Naive B cell (primary cell): Measurements from ENCODE around the gene BRD3OS. TPM values are rescaled to one million over a fixed set of nuclear protein-coding genes. Genes with fewer than 3 reads are reported as not detected.

Source experiments
- ATAC-seq, 2 donors: fragments of 150-1000 bp; cut with Tn5 transposase; 2 replicates each; pipeline ENCODE4 v1.10.0; 2021; ENCODE audit warnings: low read depth in 2 of 2, mild to moderate bottlenecking in 2 of 2, moderate library complexity in 2 of 2
- DNase-seq: peaks from one replicate; pipeline ENCODE4 v3.0.0; 2022
- H3K27ac Mint-ChIP-seq, 6 donors: one replicate each; pipeline ENCODE4 v1.8.0; 2020 to 2022; ENCODE audit warnings: mild to moderate bottlenecking in 6 of 6, mixed read lengths in 6 of 6, moderate library complexity in 5 of 6, inconsistent platforms in 2 of 6
- H3K27me3 Mint-ChIP-seq, 3 donors: one replicate each; pipeline ENCODE4 v1.8.0; 2021 to 2022; ENCODE audit warnings: mixed read lengths in 3 of 3, mild to moderate bottlenecking in 1 of 3
- H3K36me3 Mint-ChIP-seq, 2 donors: one replicate each; pipeline ENCODE4 v1.8.0; 2020 to 2022; ENCODE audit warnings: mixed read lengths in 2 of 2, inconsistent platforms in 1 of 2, mild to moderate bottlenecking in 1 of 2
- H3K4me1 Mint-ChIP-seq, 3 donors: one replicate each; pipeline ENCODE4 v1.8.0; 2020 to 2022; ENCODE audit warnings: mixed read lengths in 3 of 3, inconsistent platforms in 1 of 3, mild to moderate bottlenecking in 1 of 3, moderate library complexity in 1 of 3
- H3K4me3 Mint-ChIP-seq, 8 donors: one replicate each; pipeline ENCODE4 v1.8.0; 2020 to 2022; ENCODE audit warnings: mild to moderate bottlenecking in 8 of 8, mixed read lengths in 8 of 8, moderate library complexity in 8 of 8, inconsistent platforms in 2 of 8
- H3K9me3 Mint-ChIP-seq, 7 donors: one replicate each; pipeline ENCODE4 v1.8.0; 2020 to 2022; ENCODE audit warnings: mixed read lengths in 7 of 7, mild to moderate bottlenecking in 5 of 7, inconsistent platforms in 2 of 7, moderate library complexity in 1 of 7
- polyA plus RNA-seq, 6 donors: library from polyadenylated mRNA; unstranded; fragments of 300-500 nt; fragmentation: Illumina TruSeq; gene quantifications; one replicate each; pipeline ENCODE4 v1.2.3, GENCODE V29; 2021; ENCODE audit warnings: low read depth in 6 of 6

BRD3OS gene
- polyA plus RNA-seq, 6 donors from 2014 or later = 31.3 to 45.1 (median 35.9) TPM

GRCh38 chr9:134047868-134048581, 22.7 kb downstream of the BRD3OS start:
- DNase-seq (no peak), ATAC-seq (no peak)
- Mint-ChIP-seq H3K36me3 (peaks cover 7 to 16% of the 10 kb centered on the region in 2 donors), H3K9me3 (no peaks in the 10 kb centered on the region), H3K4me3 (no peak overlapping the region), H3K27ac (no peak overlapping the region), H3K27me3 (no peaks in the 10 kb centered on the region), H3K4me1 (peaks cover 0 to 7% (median 6%) of the 10 kb centered on the region in 3 donors)

DNA sequence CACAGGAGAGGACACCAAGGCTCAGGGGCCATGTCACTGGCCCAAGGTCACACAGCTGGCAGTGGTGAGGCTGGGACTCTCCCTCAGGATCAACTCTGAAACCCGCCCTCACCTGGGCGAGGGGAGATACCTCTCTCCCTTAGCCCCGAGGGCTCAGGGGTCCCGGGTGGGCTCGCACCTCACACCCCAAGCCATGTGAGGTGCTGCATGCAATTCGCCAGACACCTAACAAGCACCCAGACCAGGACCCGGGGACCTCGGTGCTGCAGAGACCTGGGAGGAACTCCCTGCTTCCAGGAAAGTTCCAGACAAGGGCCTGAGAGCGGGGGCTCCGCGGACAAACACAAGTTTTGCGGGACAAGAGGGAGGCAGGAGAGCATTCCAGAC, 23.3 kb downstream of the BRD3OS start:
- peaks cover 0 to 7% (median 6%) of the 10 kb centered on the region in 3 donors for H3K4me1 Mint-ChIP-seq
- peaks cover 7 to 16% of the 10 kb centered on the region in 2 donors for H3K36me3 Mint-ChIP-seq
- H3K4me3 Mint-ChIP-seq = no peak overlapping the region
- ATAC-seq (no peak), DNase-seq (no peak)
- H3K9me3 Mint-ChIP-seq = no peaks in the 10 kb centered on the region
- H3K27ac Mint-ChIP-seq = no peak overlapping the region
- no peaks in the 10 kb centered on the region for H3K27me3 Mint-ChIP-seq

- no peak overlapping the region for H3K27ac Mint-ChIP-seq
- no peak for ATAC-seq
- DNase-seq = no peak
- peaks cover 0 to 7% (median 6%) of the 10 kb centered on the region in 3 donors for H3K4me1 Mint-ChIP-seq
- no peaks in the 10 kb centered on the region for H3K27me3 Mint-ChIP-seq
- H3K9me3 Mint-ChIP-seq = no peaks in the 10 kb centered on the region
- H3K4me3 Mint-ChIP-seq = peak overlapping the region in 1 of 8 donors; percentile 26
- H3K36me3 Mint-ChIP-seq = peaks cover 7 to 12% of the 10 kb centered on the region in 2 donors
These were observed 24.0 kb downstream of the BRD3OS start for GRCh38 chr9:134049236-134049635.

DNA sequence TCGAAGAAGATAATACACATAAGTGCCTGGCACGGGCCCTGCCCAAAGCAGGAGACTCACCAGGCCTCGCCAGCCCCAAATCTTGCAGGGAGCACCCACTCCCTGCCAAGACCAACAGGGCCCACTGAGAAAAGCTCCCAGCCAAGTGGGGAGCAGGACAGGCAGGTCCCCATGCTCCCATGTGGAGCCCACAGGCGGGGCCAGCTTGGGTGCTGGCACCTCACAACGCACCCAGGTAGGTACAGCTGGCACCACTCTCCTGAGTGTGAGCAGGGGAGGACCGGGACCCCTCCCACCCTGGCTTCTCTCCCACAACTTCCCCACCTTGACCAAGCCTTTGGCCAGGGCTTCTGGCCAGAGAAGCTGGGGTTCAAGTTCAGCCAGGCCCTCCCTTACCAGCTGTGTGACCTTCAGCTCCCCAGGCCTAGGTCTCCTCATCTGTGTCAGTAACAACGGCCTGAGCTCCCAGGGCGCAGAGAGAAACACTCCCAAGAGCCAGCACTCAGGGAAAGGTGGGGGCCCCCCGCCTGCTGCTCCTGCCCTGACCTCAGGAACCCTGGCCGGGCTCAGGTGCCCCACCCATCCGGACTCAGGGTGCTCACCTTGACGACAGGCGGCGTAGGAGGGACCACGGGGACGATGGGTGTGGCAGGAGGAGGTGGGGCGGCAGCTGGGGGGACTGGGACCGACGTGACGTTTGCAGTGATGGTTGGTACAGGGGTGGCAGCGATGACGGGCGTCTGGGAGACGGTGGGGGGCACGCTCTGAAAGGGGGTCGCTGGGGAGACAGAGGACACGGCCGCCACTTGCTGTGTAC, 24.7 kb downstream of the BRD3OS start:
- no peak for ATAC-seq
- no peak overlapping the region for H3K4me3 Mint-ChIP-seq
- peaks cover 2 to 7% (median 6%) of the 10 kb centered on the region in 3 donors for H3K4me1 Mint-ChIP-seq
- no peak overlapping the region for H3K27ac Mint-ChIP-seq
- H3K27me3 Mint-ChIP-seq = no peaks in the 10 kb centered on the region
- no peak for DNase-seq
- no peaks in the 10 kb centered on the region for H3K9me3 Mint-ChIP-seq
- H3K36me3 Mint-ChIP-seq = peaks cover 7 to 12% of the 10 kb centered on the region in 2 donors

GRCh38 chr9:134050726-134051125, 25.4 kb downstream of the BRD3OS start:
- H3K27ac Mint-ChIP-seq = no peak overlapping the region
- DNase-seq = no peak
- no peak overlapping the region for H3K4me3 Mint-ChIP-seq
- peaks cover 4 to 7% (median 6%) of the 10 kb centered on the region in 3 donors for H3K4me1 Mint-ChIP-seq
- H3K9me3 Mint-ChIP-seq = no peaks in the 10 kb centered on the region
- no peaks in the 10 kb centered on the region for H3K27me3 Mint-ChIP-seq
- ATAC-seq = no peak
- peaks cover 7 to 12% of the 10 kb centered on the region in 2 donors for H3K36me3 Mint-ChIP-seq

- H3K36me3 Mint-ChIP-seq = peaks cover 7 to 12% of the 10 kb centered on the region in 2 donors
- DNase-seq = no peak
- ATAC-seq = no peak
These were observed 26.0 kb downstream of the BRD3OS start for GRCh38 chr9:134051319-134051718.

DNA sequence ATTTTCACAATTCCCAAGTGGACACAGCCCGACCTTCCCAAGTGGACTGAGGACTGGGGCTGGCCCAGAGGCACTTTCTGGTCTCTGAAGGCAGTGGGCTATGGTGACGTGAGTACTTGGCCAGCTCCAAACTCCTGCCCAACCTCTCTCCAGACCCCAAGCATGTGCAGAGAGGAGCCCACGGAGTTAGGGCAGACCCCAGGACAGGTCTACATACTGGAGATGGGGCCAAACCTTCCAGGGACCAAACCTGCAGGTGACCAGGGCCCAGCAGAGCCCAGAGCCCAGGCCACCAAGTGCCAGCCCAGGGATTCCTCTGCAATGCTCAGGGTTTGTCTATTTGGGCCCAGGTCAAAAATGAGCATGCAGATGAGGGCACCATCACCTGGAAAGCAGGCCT, 27.2 kb downstream of the BRD3OS start:
- no peak overlapping the region for H3K4me3 Mint-ChIP-seq
- peaks cover 7 to 12% of the 10 kb centered on the region in 2 donors for H3K36me3 Mint-ChIP-seq
- DNase-seq = no peak

More at GRCh38 chr9:134051319-134051718, 26.0 kb downstream of the BRD3OS start:
- H3K9me3 Mint-ChIP-seq = no peaks in the 10 kb centered on the region
- H3K4me3 Mint-ChIP-seq = no peak overlapping the region
- no peaks in the 10 kb centered on the region for H3K27me3 Mint-ChIP-seq
- H3K4me1 Mint-ChIP-seq = peaks cover 6 to 11% (median 7%) of the 10 kb centered on the region in 3 donors
- H3K27ac Mint-ChIP-seq = no peak overlapping the region

DNA sequence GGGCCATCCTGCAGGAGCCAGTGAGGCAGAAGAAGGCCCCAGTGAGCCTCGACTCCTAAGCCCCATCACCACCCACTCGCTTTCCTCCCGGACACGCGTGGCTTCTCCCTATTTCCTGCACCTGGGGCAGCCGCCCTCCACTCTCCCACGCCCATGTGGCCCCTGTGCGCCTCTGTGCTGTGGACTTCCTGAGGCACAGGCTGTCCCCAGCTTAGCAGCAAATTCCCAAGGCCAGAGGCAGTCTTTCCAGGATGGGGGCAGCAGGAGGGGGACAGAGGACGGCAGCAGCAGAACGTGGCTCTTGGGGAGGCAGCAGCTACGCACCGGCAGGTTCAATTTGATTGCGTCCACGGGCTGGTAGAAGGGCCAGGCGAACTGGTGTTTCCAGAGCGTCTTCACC, 27.7 kb downstream of the BRD3OS start:
- Mint-ChIP-seq H3K27me3 (no peaks in the 10 kb centered on the region), H3K4me3 (no peak overlapping the region), H3K36me3 (peaks cover 7 to 12% of the 10 kb centered on the region in 2 donors), H3K4me1 (peaks cover 7 to 23% (median 14%) of the 10 kb centered on the region in 3 donors), H3K9me3 (no peaks in the 10 kb centered on the region), H3K27ac (no peak overlapping the region)
- DNase-seq (no peak), ATAC-seq (no peak)

More for the DNA sequence above, 27.2 kb downstream of the BRD3OS start:
- Mint-ChIP-seq H3K27me3 (no peaks in the 10 kb centered on the region), H3K27ac (no peak overlapping the region), H3K4me1 (peaks cover 7 to 23% (median 14%) of the 10 kb centered on the region in 3 donors), H3K9me3 (no peaks in the 10 kb centered on the region)
- no peak for ATAC-seq

DNA sequence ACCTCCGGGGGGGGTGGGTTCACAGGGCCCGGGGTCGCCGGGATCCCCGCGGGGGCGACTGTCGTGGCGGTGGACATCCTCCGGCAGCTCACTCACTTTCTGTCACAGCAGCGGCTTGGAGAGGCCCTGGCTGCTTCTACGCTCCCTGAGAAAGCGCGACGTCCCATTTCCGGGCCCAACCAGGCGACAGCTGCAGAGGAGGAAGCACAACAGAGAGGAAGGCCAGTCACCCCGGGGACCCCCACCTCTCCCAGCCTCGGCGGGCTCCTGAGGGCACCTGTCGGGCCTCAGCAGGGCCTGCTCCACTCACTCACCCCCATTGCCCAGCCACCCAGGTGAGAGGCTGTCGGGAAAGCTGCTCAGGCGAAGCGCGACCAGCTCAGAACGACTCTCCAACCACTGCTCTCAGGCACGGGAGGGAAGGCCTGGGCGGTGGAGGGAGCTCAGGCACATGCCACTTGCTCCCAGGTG, 28.2 kb downstream of the BRD3OS start:
- ATAC-seq (no peak), DNase-seq (no peak)
- Mint-ChIP-seq H3K27me3 (no peaks in the 10 kb centered on the region), H3K9me3 (no peaks in the 10 kb centered on the region), H3K4me3 (no peak overlapping the region), H3K4me1 (peaks cover 10 to 27% (median 16%) of the 10 kb centered on the region in 3 donors), H3K36me3 (peaks cover 7 to 12% of the 10 kb centered on the region in 2 donors), H3K27ac (no peak overlapping the region)

- H3K27ac Mint-ChIP-seq = no peak overlapping the region
These were observed 28.9 kb downstream of the BRD3OS start for GRCh38 chr9:134053941-134054761.

GRCh38 chr9:134054891-134055811, 29.9 kb downstream of the BRD3OS start:
- Mint-ChIP-seq H3K4me3 (no peak overlapping the region), H3K36me3 (peaks cover 7 to 12% of the 10 kb centered on the region in 2 donors), H3K27me3 (no peaks in the 10 kb centered on the region), H3K4me1 (peaks cover 23 to 44% (median 31%) of the 10 kb centered on the region in 3 donors), H3K9me3 (no peaks in the 10 kb centered on the region), H3K27ac (no peak overlapping the region)
- DNase-seq = no peak
- ATAC-seq = no peak

More at GRCh38 chr9:134053941-134054761, 28.9 kb downstream of the BRD3OS start:
- ATAC-seq (no peak), DNase-seq (no peak)
- Mint-ChIP-seq H3K9me3 (no peaks in the 10 kb centered on the region), H3K36me3 (peaks cover 7 to 12% of the 10 kb centered on the region in 2 donors), H3K4me1 (peaks cover 15 to 34% (median 23%) of the 10 kb centered on the region in 3 donors), H3K4me3 (no peak overlapping the region), H3K27me3 (no peaks in the 10 kb centered on the region)

DNA sequence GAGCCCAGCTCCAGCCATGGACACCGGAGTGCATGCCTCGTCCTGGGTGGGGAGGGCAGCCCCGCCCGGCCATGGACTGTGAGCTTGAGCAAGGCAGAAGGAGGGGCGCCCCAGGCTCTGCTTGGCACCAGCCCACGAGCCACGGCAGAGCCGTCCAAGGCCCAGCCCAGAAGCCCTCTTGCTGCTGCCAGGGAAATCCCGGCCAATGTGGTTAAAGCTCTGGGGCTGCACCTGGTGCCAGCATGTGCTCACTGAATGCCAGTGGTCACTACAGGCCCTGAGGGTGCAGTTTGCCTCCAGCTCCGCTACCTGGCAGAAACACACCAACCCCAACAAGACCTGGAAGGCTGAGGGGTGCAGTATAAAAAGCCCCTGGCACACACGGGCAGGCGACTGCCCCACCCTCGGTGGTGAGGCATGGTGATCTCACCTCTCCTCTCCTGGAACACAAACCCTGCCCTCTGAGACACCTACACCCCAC, 30.7 kb downstream of the BRD3OS start:
- Mint-ChIP-seq H3K4me1 (peaks cover 30 to 50% (median 40%) of the 10 kb centered on the region in 3 donors), H3K27ac (no peak overlapping the region), H3K4me3 (peak overlapping the region in 1 of 8 donors; percentile 10), H3K9me3 (no peaks in the 10 kb centered on the region), H3K27me3 (no peaks in the 10 kb centered on the region), H3K36me3 (peaks cover 7 to 9% of the 10 kb centered on the region in 2 donors)
- no peak for DNase-seq
- ATAC-seq = no peak
